ENCODE results near the gene SMARCB1.

Gene SMARCB1

DNA sequence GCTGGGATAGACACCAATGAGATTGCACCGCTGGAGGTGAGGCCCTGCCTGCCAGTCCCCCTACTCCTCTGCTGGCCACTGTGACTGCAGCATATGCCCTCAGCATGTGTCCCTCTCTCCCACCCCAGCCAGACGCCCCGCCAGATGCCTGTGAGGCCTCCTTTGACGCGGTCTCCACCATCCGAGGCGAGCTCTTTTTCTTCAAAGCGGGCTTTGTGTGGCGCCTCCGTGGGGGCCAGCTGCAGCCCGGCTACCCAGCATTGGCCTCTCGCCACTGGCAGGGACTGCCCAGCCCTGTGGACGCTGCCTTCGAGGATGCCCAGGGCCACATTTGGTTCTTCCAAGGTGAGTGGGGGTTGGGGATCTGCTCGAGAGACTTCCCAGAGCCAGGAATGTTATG lies 5.7 kb upstream of the SMARCB1 start:
- DNase-seq, result no peak

- no peak for DNase-seq
Observed at GRCh38 chr22:23781511-23782183, 5.1 kb upstream of the SMARCB1 start.

DNA sequence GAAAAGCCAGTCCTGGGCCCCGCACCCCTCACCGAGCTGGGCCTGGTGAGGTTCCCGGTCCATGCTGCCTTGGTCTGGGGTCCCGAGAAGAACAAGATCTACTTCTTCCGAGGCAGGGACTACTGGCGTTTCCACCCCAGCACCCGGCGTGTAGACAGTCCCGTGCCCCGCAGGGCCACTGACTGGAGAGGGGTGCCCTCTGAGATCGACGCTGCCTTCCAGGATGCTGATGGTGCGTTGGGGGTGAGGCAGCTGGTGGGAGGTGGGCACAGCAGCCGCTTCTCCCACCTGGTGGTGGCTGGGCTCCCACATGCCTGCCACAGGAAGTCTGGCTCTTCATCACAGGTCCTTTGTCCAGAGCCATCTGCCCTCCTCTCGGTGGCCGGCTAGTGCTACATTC lies 4.5 kb upstream of the SMARCB1 start:
- DNase-seq, result no peak

GRCh38 chr22:23782703-23783102 lies 4.1 kb upstream of the SMARCB1 start:
- no peak for DNase-seq

DNA sequence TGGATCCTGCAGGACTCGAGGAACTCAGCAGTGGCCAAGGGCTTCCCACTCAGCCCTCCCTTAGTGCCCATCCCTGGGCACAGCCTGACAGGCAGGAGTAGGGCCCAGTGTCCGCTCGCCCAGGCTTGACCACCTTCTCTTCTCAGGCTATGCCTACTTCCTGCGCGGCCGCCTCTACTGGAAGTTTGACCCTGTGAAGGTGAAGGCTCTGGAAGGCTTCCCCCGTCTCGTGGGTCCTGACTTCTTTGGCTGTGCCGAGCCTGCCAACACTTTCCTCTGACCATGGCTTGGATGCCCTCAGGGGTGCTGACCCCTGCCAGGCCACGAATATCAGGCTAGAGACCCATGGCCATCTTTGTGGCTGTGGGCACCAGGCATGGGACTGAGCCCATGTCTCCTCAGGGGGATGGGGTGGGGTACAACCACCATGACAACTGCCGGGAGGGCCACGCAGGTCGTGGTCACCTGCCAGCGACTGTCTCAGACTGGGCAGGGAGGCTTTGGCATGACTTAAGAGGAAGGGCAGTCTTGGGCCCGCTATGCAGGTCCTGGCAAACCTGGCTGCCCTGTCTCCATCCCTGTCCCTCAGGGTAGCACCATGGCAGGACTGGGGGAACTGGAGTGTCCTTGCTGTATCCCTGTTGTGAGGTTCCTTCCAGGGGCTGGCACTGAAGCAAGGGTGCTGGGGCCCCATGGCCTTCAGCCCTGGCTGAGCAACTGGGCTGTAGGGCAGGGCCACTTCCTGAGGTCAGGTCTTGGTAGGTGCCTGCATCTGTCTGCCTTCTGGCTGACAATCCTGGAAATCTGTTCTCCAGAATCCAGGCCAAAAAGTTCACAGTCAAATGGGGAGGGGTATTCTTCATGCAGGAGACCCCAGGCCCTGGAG lies 3.3 kb upstream of the SMARCB1 start:
- DNase-seq, result no peak

DNA sequence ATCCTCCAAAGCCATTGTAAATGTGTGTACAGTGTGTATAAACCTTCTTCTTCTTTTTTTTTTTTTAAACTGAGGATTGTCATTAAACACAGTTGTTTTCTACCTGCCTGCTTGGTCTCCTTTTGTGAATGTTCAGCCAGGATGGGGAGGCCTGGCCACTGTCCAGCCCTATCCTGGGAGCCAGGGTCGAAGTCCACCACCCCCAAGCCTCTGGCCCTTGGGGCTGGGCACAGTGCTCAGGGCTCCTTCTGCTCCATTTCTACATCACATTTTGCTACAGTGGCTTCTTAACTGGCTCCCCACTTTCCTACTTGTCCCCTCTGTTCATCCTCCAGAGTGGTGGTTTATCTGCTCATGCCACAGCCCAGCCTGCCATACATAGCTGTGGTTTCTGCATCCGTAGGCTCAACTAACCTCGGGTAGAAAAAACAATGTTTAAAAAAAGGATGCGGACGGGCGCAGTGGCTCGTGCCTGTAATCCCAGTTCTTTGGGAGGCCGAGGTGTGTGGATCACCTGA lies 2.5 kb upstream of the SMARCB1 start:
- DNase-seq, result no peak

DNA sequence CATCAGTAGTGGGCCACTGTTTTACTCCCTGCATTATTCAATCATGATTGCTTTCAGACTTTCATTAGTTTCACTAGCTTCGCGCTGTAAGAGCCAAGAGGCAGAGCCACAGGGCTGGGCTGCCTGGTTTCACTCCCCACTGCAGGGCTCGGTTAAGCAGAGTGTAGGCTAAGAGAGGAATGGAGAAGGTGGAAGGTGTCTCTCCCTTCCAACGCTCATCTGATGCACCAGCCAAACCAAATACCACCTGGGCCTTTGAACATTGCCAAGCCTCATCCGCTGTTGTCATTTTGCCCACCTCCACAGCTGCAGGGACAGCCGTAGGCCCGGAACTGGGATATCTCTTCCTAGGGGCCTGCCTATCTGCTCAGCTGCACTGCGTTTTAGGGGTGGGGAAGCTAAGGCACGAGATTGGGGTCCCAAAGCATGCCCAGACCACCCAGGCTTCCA lies 480 bp upstream of the SMARCB1 start:
- DNase-seq, result no peak

DNA sequence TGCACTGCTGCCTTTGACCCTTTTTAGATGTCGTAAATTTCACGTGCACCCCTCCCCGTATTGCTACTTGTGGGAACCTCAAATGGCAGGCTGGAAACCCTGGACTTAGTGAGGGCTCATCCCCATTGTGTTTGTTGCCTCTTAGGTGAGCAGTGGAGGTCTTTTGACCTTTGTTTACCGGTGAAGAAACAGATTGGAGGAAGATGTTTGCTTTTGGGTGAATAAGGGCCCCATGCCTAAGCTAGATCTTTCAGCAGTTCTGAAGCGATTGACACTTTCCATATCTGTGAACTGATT lies 782 bp downstream of the SMARCB1 start:
- no peak for DNase-seq

DNA sequence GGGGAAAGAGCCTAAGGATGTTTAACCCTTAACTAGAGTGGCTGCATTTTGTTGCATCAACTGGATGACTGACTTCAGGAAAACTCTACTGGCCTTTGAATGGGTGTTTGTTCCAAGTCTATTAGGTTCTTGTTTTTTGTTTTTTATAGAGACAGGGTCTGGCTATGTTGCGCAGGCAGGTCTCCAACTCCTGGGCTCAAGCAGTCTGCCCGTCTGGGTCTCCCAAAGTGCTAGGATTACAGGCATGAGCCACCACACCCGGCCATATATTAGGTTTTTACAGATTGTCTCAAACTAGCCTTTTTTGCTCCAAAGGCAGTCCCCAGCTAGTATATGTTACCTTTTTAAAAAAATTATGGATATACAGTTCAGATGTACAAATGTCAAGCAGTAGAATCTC lies 1.1 kb downstream of the SMARCB1 start:
- DNase-seq, result no peak

DNA sequence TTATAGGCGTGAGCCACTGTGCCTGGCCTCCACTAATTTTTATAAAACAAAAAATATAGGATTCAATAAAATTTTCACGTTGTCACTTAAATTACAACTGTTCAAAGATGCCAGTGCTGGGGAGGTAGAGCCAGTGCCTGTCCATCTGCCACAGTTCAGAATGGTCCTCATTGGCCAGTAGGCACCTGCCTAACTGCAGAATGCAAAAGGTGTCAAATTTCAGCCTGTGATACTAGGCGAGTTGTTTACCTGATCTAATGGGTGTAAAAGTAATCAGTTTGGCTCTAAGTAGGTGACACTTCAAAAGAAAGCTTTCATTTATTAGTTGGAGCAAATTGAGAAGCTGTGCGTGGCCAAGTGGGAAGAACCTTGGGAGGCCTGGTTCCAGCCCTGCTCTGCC lies 2.4 kb downstream of the SMARCB1 start:
- DNase-seq, result no peak

DNA sequence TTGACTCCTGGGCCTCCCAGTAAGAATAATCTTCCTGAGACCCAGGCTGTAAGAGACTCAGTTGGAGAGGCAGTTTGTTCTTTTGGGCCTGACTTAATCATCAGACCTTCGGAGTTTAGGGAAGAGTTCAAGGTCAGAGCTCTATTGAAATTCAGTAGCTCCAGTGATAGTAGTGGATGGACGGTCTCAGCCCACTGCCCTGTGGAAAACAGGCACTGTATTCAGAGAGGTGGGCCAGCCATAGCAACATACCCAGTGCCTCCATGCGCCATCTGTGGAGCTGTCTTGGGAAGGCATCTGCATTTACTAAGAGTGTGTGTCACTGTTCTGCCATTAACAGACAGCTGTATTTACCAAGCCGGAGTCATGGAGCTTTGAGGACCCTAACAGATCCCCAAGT lies 2.9 kb downstream of the SMARCB1 start:
- no peak for DNase-seq

- DNase-seq, result no peak
Observed at GRCh38 chr22:23790819-23791737, 4.3 kb downstream of the SMARCB1 start.

GRCh38 chr22:23791738-23792645 lies 5.2 kb downstream of the SMARCB1 start:
- DNase-seq, result no peak

DNA sequence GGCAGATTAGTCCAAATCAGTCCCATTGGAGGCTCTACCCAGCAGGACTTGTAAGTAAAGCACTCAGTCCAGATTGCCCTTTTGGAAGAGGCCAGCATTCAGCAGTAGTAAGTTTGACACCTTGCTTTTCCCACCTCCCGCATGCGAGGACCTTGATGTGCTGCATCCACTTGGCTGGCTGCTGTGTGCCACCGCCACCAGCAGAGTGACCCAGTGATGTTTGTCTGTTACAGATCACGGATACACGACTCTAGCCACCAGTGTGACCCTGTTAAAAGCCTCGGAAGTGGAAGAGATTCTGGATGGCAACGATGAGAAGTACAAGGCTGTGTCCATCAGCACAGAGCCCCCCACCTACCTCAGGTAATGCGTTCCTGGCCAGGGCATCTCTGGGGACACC lies 6.6 kb downstream of the SMARCB1 start:
- no peak for DNase-seq

GRCh38 chr22:23796461-23796860 lies 9.7 kb downstream of the SMARCB1 start:
- no peak for DNase-seq

DNA sequence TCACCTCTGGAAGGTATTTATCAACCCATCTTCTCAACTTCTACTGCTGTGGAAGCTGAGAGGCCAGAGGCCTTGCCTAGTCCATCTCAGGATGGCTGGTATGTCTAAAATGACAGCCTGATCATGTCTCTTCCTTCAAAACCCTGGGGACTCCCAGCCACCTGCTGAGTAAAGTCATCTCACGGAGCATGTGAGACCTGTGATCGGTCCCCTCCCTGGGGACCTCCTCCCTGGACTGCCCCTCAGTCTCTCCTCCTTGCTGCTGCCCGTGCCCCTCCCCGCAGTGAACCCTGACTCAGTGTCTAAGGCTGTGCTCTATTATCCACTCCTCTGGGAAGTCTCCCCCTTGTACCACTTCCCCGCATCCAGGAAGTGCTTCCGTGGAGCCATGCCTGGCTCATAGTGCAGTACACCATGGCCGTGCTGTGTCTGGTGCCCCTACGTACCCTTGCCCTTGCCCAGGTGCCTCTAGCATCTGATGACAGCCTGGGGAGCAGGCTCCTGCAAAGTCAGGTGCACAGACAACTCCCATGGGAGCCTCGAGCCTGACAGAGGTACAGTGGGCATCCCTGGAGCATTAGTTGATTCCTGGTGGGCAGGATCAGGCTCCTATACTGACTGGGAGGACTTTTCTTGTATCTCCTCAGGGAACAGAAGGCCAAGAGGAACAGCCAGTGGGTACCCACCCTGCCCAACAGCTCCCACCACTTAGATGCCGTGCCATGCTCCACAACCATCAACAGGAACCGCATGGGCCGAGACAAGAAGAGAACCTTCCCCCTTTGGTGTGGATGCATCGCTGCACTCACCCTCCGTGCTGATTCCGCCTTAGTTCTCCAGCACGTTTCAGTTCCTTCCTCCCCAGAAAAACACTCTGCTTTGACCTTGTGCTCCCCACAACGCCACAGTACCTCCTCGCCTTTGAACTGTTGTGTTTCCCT lies 13.8 kb downstream of the SMARCB1 start:
- DNase-seq, result no peak

- no peak for DNase-seq
Observed at GRCh38 chr22:23801238-23801821, 14.6 kb downstream of the SMARCB1 start.

- DNase-seq, result no peak
Observed at GRCh38 chr22:23801886-23802377, 15.2 kb downstream of the SMARCB1 start.

- no peak for DNase-seq
Observed at GRCh38 chr22:23803001-23803819, 16.4 kb downstream of the SMARCB1 start.
